Neural crest cell (in vitro differentiated cells): Measurements from ENCODE around the gene DIO1. TPM values are rescaled to one million over a fixed set of nuclear protein-coding genes. Genes with fewer than 3 reads are reported as not detected.

Experiments used
- DNase-seq: peaks from one replicate; pipeline ENCODE4 v3.0.0; 2021; ENCODE audit warnings: low read depth, mixed read lengths, low spot score
- H3K27ac Mint-ChIP-seq: one replicate; pipeline ENCODE4 v1.8.0; 2021; ENCODE audit warnings: mild to moderate bottlenecking, mixed read lengths; ENCODE audit not compliant: unreplicated experiment
- H3K27me3 Mint-ChIP-seq: 2 replicates; pipeline ENCODE4 v1.8.0; 2021; ENCODE audit warnings: low read depth, mild to moderate bottlenecking, mixed read lengths
- H3K36me3 Mint-ChIP-seq: 2 replicates; pipeline ENCODE4 v1.8.0; 2021; ENCODE audit warnings: low read depth, mild to moderate bottlenecking, mixed read lengths
- H3K4me1 Mint-ChIP-seq: 2 replicates; pipeline ENCODE4 v1.8.0; 2021; ENCODE audit warnings: mixed read lengths
- H3K4me3 Mint-ChIP-seq: one replicate; pipeline ENCODE4 v1.8.0; 2021; ENCODE audit warnings: mild to moderate bottlenecking, mixed read lengths
- H3K9me3 Mint-ChIP-seq: 2 replicates; pipeline ENCODE4 v1.8.0; 2021; ENCODE audit warnings: mixed read lengths
- CTCF ChIP-seq: fragments of 200-600 bp; sonication (generic); conservative IDR thresholded peaks from 2 replicates; pipeline ENCODE4 v1.5.0; 2021; ENCODE audit warnings: antibody characterized with exemption, mild to moderate bottlenecking
- total RNA-seq: library from RNA; stranded (reverse); gene quantifications from 2 replicates; pipeline ENCODE4 v1.2.1, GENCODE V29; 2021

DIO1 gene
- total RNA-seq, 1 donor from 2014 or later = not detected

GRCh38 chr1:53943490-53944043 lies 49.6 kb downstream of the DIO1 start:
- no peak for TF ChIP-seq CTCF
- H3K27me3 Mint-ChIP-seq = no peaks in the 10 kb centered on the region
- H3K36me3 Mint-ChIP-seq = peaks cover 4% of the 10 kb centered on the region
- H3K27ac Mint-ChIP-seq = no peak overlapping the region
- H3K4me1 Mint-ChIP-seq = peaks cover 44% of the 10 kb centered on the region
- no peak for DNase-seq
- peak overlapping the region; percentile 84 for H3K4me3 Mint-ChIP-seq
- no peaks in the 10 kb centered on the region for H3K9me3 Mint-ChIP-seq

GRCh38 chr1:53944469-53945182 lies 50.6 kb downstream of the DIO1 start:
- Mint-ChIP-seq H3K4me3 (peak overlapping the region; percentile 97), H3K36me3 (peaks cover 4% of the 10 kb centered on the region), H3K9me3 (no peaks in the 10 kb centered on the region), H3K27ac (peak overlapping the region; percentile 94), H3K27me3 (no peaks in the 10 kb centered on the region), H3K4me1 (peaks cover 54% of the 10 kb centered on the region)
- DNase-seq = no peak
- TF ChIP-seq CTCF = no peak

- H3K9me3 Mint-ChIP-seq = no peaks in the 10 kb centered on the region
- H3K27ac Mint-ChIP-seq = peak overlapping the region; percentile 94
Observed at GRCh38 chr1:53945183-53945432, 51.1 kb downstream of the DIO1 start.

GRCh38 chr1:53945433-53946251 lies 51.7 kb downstream of the DIO1 start, which contains the start of gene IFT25:
IFT25 (minus strand) TSS chr1:53945699; CDS start chr1:53940082, 5,617 bp downstream.
- DNase-seq = peak; percentile 99
- Mint-ChIP-seq H3K27ac (peak within 1 kb of the TSS; percentile 94), H3K4me1 (peaks cover 60% of the 10 kb centered on the region), H3K36me3 (peaks cover 2% of the 10 kb centered on the region), H3K9me3 (no peaks in the 10 kb centered on the region), H3K27me3 (no peaks in the 10 kb centered on the region), H3K4me3 (peak within 1 kb of the TSS; percentile 97)
- no peak for TF ChIP-seq CTCF

More at GRCh38 chr1:53945183-53945432, 51.1 kb downstream of the DIO1 start:
- Mint-ChIP-seq H3K4me3 (peak overlapping the region; percentile 97), H3K27me3 (no peaks in the 10 kb centered on the region), H3K36me3 (peaks cover 4% of the 10 kb centered on the region), H3K4me1 (peaks cover 59% of the 10 kb centered on the region)
- TF ChIP-seq CTCF = no peak
- no peak for DNase-seq

GRCh38 chr1:53946252-53947171 lies 52.5 kb downstream of the DIO1 start, which contains the start of gene LRRC42:
LRRC42 (plus strand) TSS chr1:53946350; CDS start chr1:53952000, 5,650 bp downstream.
- Mint-ChIP-seq H3K4me1 (peaks cover 60% of the 10 kb centered on the region), H3K27ac (peak within 1 kb of the TSS; percentile 94), H3K27me3 (no peaks in the 10 kb centered on the region), H3K9me3 (no peaks in the 10 kb centered on the region), H3K36me3 (peaks cover 2% of the 10 kb centered on the region), H3K4me3 (peak within 1 kb of the TSS; percentile 97)
- no peak for DNase-seq
- no peak for TF ChIP-seq CTCF
